ENCODE data around the gene TBC1D23.

The TBC1D23 gene

GRCh38 chr3:100352296-100353231 is 91.8 kb downstream of the TBC1D23 start:
- no peaks in the 10 kb centered on the region for H3K4me1 ChIP-seq (ENCODE audit: control insufficient read depth in 1 of 2, insufficient read depth in 2 of 2, low read length in 2 of 2)
- no peak overlapping the region for H3K27ac ChIP-seq (ENCODE audit: low read length)
- no peaks in the 10 kb centered on the region for H3K27me3 ChIP-seq (ENCODE audit: low read depth, low read length)
- H3K9me3 ChIP-seq (ENCODE audit: control insufficient read depth in 1 of 2, low read length in 2 of 2): no peaks in the 10 kb centered on the region
- H3K36me3 ChIP-seq (ENCODE audit: control insufficient read depth in 1 of 2, insufficient read depth in 2 of 2, low read length in 2 of 2): peaks cover 42 to 71% of the 10 kb centered on the region in 2 donors
- no peak overlapping the region for H3K4me3 ChIP-seq (ENCODE audit: low read depth in 1 of 2, low read length in 2 of 2)

GRCh38 chr3:100354850-100355249 is 94.1 kb downstream of the TBC1D23 start:
- H3K27me3 ChIP-seq (ENCODE audit: low read depth, low read length): no peaks in the 10 kb centered on the region
- H3K27ac ChIP-seq (ENCODE audit: low read length): no peak overlapping the region
- no peak overlapping the region for H3K4me3 ChIP-seq (ENCODE audit: low read depth in 1 of 2, low read length in 2 of 2)
- peaks cover 38 to 52% of the 10 kb centered on the region in 2 donors for H3K36me3 ChIP-seq (ENCODE audit: control insufficient read depth in 1 of 2, insufficient read depth in 2 of 2, low read length in 2 of 2)
- H3K9me3 ChIP-seq (ENCODE audit: control insufficient read depth in 1 of 2, low read length in 2 of 2): no peaks in the 10 kb centered on the region
- no peaks in the 10 kb centered on the region for H3K4me1 ChIP-seq (ENCODE audit: control insufficient read depth in 1 of 2, insufficient read depth in 2 of 2, low read length in 2 of 2)

GRCh38 chr3:100358413-100358812 is 97.6 kb downstream of the TBC1D23 start:
- Histone ChIP-seq H3K27ac (ENCODE audit: low read length) (no peak overlapping the region), H3K36me3 (ENCODE audit: control insufficient read depth in 1 of 2, insufficient read depth in 2 of 2, low read length in 2 of 2) (peaks cover 32 to 53% of the 10 kb centered on the region in 2 donors), H3K4me3 (ENCODE audit: low read depth in 1 of 2, low read length in 2 of 2) (no peak overlapping the region), H3K9me3 (ENCODE audit: control insufficient read depth in 1 of 2, low read length in 2 of 2) (peaks cover 0 to 6% of the 10 kb centered on the region in 2 donors), H3K4me1 (ENCODE audit: control insufficient read depth in 1 of 2, insufficient read depth in 2 of 2, low read length in 2 of 2) (no peaks in the 10 kb centered on the region), H3K27me3 (ENCODE audit: low read depth, low read length) (no peaks in the 10 kb centered on the region)

GRCh38 chr3:100359035-100359434 is 98.2 kb downstream of the TBC1D23 start:
- Histone ChIP-seq H3K4me1 (ENCODE audit: control insufficient read depth in 1 of 2, insufficient read depth in 2 of 2, low read length in 2 of 2) (no peaks in the 10 kb centered on the region), H3K36me3 (ENCODE audit: control insufficient read depth in 1 of 2, insufficient read depth in 2 of 2, low read length in 2 of 2) (peaks cover 31 to 49% of the 10 kb centered on the region in 2 donors), H3K27me3 (ENCODE audit: low read depth, low read length) (no peaks in the 10 kb centered on the region), H3K27ac (ENCODE audit: low read length) (no peak overlapping the region), H3K9me3 (ENCODE audit: control insufficient read depth in 1 of 2, low read length in 2 of 2) (peaks cover 0 to 6% of the 10 kb centered on the region in 2 donors), H3K4me3 (ENCODE audit: low read depth in 1 of 2, low read length in 2 of 2) (no peak overlapping the region)

- no peak overlapping the region for H3K27ac ChIP-seq (ENCODE audit: low read length)
- peaks cover 36 to 49% of the 10 kb centered on the region in 2 donors for H3K36me3 ChIP-seq (ENCODE audit: control insufficient read depth in 1 of 2, insufficient read depth in 2 of 2, low read length in 2 of 2)
- H3K27me3 ChIP-seq (ENCODE audit: low read depth, low read length): no peaks in the 10 kb centered on the region
- H3K9me3 ChIP-seq (ENCODE audit: control insufficient read depth in 1 of 2, low read length in 2 of 2): peaks cover 0 to 6% of the 10 kb centered on the region in 2 donors
- no peaks in the 10 kb centered on the region for H3K4me1 ChIP-seq (ENCODE audit: control insufficient read depth in 1 of 2, insufficient read depth in 2 of 2, low read length in 2 of 2)
- H3K4me3 ChIP-seq (ENCODE audit: low read depth in 1 of 2, low read length in 2 of 2): no peak overlapping the region
Measured at GRCh38 chr3:100360757-100361496, 100.1 kb downstream of the TBC1D23 start.

GRCh38 chr3:100361897-100362296 is 101.1 kb downstream of the TBC1D23 start:
- no peaks in the 10 kb centered on the region for H3K4me1 ChIP-seq (ENCODE audit: control insufficient read depth in 1 of 2, insufficient read depth in 2 of 2, low read length in 2 of 2)
- no peaks in the 10 kb centered on the region for H3K27me3 ChIP-seq (ENCODE audit: low read depth, low read length)
- no peak overlapping the region for H3K4me3 ChIP-seq (ENCODE audit: low read depth in 1 of 2, low read length in 2 of 2)
- no peak overlapping the region for H3K27ac ChIP-seq (ENCODE audit: low read length)
- H3K9me3 ChIP-seq (ENCODE audit: control insufficient read depth in 1 of 2, low read length in 2 of 2): peaks cover 0 to 6% of the 10 kb centered on the region in 2 donors
- peaks cover 37 to 54% of the 10 kb centered on the region in 2 donors for H3K36me3 ChIP-seq (ENCODE audit: control insufficient read depth in 1 of 2, insufficient read depth in 2 of 2, low read length in 2 of 2)

- Histone ChIP-seq H3K4me1 (ENCODE audit: control insufficient read depth in 1 of 2, insufficient read depth in 2 of 2, low read length in 2 of 2) (no peaks in the 10 kb centered on the region), H3K36me3 (ENCODE audit: control insufficient read depth in 1 of 2, insufficient read depth in 2 of 2, low read length in 2 of 2) (peaks cover 45 to 70% of the 10 kb centered on the region in 2 donors), H3K27me3 (ENCODE audit: low read depth, low read length) (no peaks in the 10 kb centered on the region), H3K9me3 (ENCODE audit: control insufficient read depth in 1 of 2, low read length in 2 of 2) (peaks cover 0 to 6% of the 10 kb centered on the region in 2 donors), H3K27ac (ENCODE audit: low read length) (no peak overlapping the region), H3K4me3 (ENCODE audit: low read depth in 1 of 2, low read length in 2 of 2) (no peak overlapping the region)
Measured at GRCh38 chr3:100364421-100364820, 103.6 kb downstream of the TBC1D23 start.

GRCh38 chr3:100366424-100366823 is 105.6 kb downstream of the TBC1D23 start:
- Histone ChIP-seq H3K36me3 (ENCODE audit: control insufficient read depth in 1 of 2, insufficient read depth in 2 of 2, low read length in 2 of 2) (peaks cover 49 to 76% of the 10 kb centered on the region in 2 donors), H3K9me3 (ENCODE audit: control insufficient read depth in 1 of 2, low read length in 2 of 2) (peaks cover 0 to 6% of the 10 kb centered on the region in 2 donors)

GRCh38 chr3:100368441-100368840 is 107.6 kb downstream of the TBC1D23 start:
- no peaks in the 10 kb centered on the region for H3K9me3 ChIP-seq (ENCODE audit: control insufficient read depth in 1 of 2, low read length in 2 of 2)
- H3K36me3 ChIP-seq (ENCODE audit: control insufficient read depth in 1 of 2, insufficient read depth in 2 of 2, low read length in 2 of 2): peaks cover 56 to 71% of the 10 kb centered on the region in 2 donors
- no peaks in the 10 kb centered on the region for H3K27me3 ChIP-seq (ENCODE audit: low read depth, low read length)
- no peak overlapping the region for H3K4me3 ChIP-seq (ENCODE audit: low read depth in 1 of 2, low read length in 2 of 2)
- no peaks in the 10 kb centered on the region for H3K4me1 ChIP-seq (ENCODE audit: control insufficient read depth in 1 of 2, insufficient read depth in 2 of 2, low read length in 2 of 2)
- no peak overlapping the region for H3K27ac ChIP-seq (ENCODE audit: low read length)

More at GRCh38 chr3:100366424-100366823, 105.6 kb downstream of the TBC1D23 start:
- no peaks in the 10 kb centered on the region for H3K27me3 ChIP-seq (ENCODE audit: low read depth, low read length)
- no peaks in the 10 kb centered on the region for H3K4me1 ChIP-seq (ENCODE audit: control insufficient read depth in 1 of 2, insufficient read depth in 2 of 2, low read length in 2 of 2)
- no peak overlapping the region for H3K27ac ChIP-seq (ENCODE audit: low read length)
- no peak overlapping the region for H3K4me3 ChIP-seq (ENCODE audit: low read depth in 1 of 2, low read length in 2 of 2)

GRCh38 chr3:100370756-100371155 is 110.0 kb downstream of the TBC1D23 start:
- H3K27me3 ChIP-seq (ENCODE audit: low read depth, low read length): no peaks in the 10 kb centered on the region
- no peak overlapping the region for H3K4me3 ChIP-seq (ENCODE audit: low read depth in 1 of 2, low read length in 2 of 2)
- no peaks in the 10 kb centered on the region for H3K9me3 ChIP-seq (ENCODE audit: control insufficient read depth in 1 of 2, low read length in 2 of 2)
- peaks cover 52 to 60% of the 10 kb centered on the region in 2 donors for H3K36me3 ChIP-seq (ENCODE audit: control insufficient read depth in 1 of 2, insufficient read depth in 2 of 2, low read length in 2 of 2)
- no peak overlapping the region for H3K27ac ChIP-seq (ENCODE audit: low read length)
- no peaks in the 10 kb centered on the region for H3K4me1 ChIP-seq (ENCODE audit: control insufficient read depth in 1 of 2, insufficient read depth in 2 of 2, low read length in 2 of 2)

- Histone ChIP-seq H3K4me3 (ENCODE audit: low read depth in 1 of 2, low read length in 2 of 2) (no peak overlapping the region), H3K9me3 (ENCODE audit: control insufficient read depth in 1 of 2, low read length in 2 of 2) (no peaks in the 10 kb centered on the region), H3K4me1 (ENCODE audit: control insufficient read depth in 1 of 2, insufficient read depth in 2 of 2, low read length in 2 of 2) (no peaks in the 10 kb centered on the region), H3K36me3 (ENCODE audit: control insufficient read depth in 1 of 2, insufficient read depth in 2 of 2, low read length in 2 of 2) (peaks cover 44 to 45% of the 10 kb centered on the region in 2 donors), H3K27ac (ENCODE audit: low read length) (no peak overlapping the region), H3K27me3 (ENCODE audit: low read depth, low read length) (no peaks in the 10 kb centered on the region)
Measured at GRCh38 chr3:100374521-100374920, 113.7 kb downstream of the TBC1D23 start.

Data from muscle layer of duodenum (tissue), 2 donors.